Measurements from ENCODE around the gene SHROOM3.

DNA sequence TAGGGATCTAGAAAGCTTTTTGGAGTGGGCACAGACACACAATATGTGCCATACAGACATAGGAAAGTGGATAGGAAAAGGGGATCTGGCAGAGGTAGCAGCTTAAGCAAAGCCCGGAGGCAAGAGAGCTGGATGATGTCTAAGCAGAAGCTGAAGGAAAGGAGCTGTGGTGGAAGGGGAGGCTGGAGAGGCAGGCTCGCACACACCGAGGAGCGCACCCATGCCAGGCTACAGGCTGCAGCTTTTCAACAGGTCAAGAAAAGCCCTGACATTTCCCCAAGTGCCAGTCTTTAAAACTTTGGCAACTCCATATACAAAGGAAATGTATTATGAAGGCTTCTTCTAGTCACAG is 395.6 kb downstream of the SHROOM3 start:
- TF ChIP-seq, protein P1, sequence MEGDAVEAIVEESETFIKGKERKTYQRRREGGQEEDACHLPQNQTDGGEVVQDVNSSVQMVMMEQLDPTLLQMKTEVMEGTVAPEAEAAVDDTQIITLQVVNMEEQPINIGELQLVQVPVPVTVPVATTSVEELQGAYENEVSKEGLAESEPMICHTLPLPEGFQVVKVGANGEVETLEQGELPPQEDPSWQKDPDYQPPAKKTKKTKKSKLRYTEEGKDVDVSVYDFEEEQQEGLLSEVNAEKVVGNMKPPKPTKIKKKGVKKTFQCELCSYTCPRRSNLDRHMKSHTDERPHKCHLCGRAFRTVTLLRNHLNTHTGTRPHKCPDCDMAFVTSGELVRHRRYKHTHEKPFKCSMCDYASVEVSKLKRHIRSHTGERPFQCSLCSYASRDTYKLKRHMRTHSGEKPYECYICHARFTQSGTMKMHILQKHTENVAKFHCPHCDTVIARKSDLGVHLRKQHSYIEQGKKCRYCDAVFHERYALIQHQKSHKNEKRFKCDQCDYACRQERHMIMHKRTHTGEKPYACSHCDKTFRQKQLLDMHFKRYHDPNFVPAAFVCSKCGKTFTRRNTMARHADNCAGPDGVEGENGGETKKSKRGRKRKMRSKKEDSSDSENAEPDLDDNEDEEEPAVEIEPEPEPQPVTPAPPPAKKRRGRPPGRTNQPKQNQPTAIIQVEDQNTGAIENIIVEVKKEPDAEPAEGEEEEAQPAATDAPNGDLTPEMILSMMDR (IDR thresholded peaks at IDR 0.05; ENCODE audit: low read depth, low read length): no peak
- TF ChIP-seq POLR2A (IDR thresholded peaks at IDR 0.05; ENCODE audit: extremely low read depth, insufficient read length) (no peak), MAX (IDR thresholded peaks at IDR 0.05; ENCODE audit: low read depth, low read length) (no peak)

Data from NB4 (cell line).